Endothelial cell of hepatic sinusoid (primary cell): ENCODE measurements around the gene MVB12B.
"Not testable (repeated sequence)": the region's sequence is repeated elsewhere in the genome, so short reads cannot be mapped to it uniquely, and the experiment has no call there.

Experiments used
- in situ Hi-C: cut with HindIII; loops from 2 replicates; pipeline ENCODE4 v1.10.0; 2017; ENCODE audit warnings: low sequenced_read_pairs

The MVB12B gene

DNA sequence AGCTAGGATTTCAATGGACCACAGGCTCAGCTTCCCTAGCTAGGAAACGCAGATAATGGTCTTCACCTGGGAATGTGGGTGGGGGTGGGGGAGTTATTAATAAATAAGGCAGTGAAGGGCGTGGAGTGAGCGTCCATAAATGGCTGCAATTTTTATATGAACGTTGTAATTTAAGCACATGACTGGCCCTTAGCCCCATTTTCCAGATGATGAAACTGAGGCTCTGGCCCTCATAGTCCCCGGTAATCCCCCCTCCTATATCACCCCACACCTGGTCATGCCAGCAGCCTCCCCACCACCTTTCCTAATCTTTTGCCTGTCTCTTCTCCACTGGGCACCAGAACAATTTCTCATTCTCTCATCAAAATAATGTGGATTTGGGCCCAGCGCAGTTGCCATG is 225.2 kb downstream of the MVB12B start:
- in situ Hi-C loops, result no loop called here

DNA sequence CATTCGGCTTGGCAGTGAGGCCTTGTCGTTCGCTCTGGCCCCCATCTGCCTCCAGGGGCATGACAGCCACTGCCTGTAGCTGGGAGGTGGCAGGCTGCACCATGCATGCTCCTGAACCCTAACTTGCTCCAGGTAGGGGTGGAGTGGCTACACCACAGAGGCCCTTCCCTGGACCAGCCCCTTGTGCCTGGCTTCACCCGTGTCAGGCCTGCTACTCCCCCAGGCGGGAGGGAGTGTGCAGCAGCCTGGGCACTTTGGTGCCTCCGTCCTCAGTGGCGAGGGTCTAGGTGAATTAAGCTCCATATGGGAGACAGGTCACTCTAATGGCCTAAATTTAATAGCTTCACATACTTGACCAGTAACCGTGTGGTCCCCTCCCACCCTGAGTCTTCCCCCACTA is 227.7 kb downstream of the MVB12B start:
- in situ Hi-C loops, result no loop called here

DNA sequence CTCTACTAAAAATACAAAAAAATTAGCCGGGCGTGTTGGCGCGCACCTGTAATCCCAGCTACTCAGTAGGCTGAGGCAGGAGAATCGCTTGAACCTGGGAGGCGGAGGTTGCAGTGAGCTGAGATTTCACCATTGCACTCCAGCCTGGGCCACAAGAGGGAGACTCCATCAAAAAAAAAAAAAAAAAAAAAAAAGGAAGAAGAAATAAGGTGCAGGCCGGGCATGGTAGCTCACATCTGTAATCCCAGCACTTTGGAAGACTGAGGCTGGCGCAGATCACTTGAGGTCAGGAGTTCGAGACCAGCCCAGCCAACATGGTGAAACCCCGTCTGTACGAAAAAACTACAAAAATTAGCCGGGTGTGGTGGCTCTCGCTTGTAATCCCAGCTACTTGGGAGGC is 228.8 kb downstream of the MVB12B start:
- in situ Hi-C loops, result not testable (repeated sequence)
